GM21390 (cell line): Measurements from ENCODE around the gene SLX9.
"Not testable (repeated sequence)": the region's sequence is repeated elsewhere in the genome, so short reads cannot be mapped to it uniquely, and the experiment has no call there.

Experiments used
- ATAC-seq: cut with Tn5 transposase; IDR thresholded peaks from one replicate; pipeline ENCODE4 v1.9.1; 2021; ENCODE audit not compliant: unreplicated experiment

The SLX9 gene

DNA sequence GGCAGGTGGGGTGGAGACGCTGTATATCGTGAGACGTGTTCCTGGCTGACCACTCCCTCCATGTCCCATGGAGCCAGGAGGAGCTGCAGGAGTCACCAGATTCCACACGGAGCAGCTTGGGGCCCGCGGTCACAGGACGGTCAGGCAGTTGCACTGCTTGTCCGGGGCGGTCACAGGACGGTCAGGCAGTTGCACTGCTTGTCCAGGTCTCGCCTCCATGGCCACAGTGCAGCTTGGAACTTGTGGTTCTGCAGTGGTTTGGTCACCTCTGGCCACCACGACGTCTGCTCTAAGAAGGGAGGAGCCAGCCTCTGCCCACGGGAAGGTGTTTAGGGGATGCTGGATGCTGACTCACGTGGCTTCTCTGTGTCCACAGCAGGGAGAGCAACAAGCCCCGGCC is 33.0 kb downstream of the SLX9 start:
- no peak for ATAC-seq

- no peak for ATAC-seq
Observed at GRCh38 chr21:44973598-44973997, 33.8 kb downstream of the SLX9 start.

DNA sequence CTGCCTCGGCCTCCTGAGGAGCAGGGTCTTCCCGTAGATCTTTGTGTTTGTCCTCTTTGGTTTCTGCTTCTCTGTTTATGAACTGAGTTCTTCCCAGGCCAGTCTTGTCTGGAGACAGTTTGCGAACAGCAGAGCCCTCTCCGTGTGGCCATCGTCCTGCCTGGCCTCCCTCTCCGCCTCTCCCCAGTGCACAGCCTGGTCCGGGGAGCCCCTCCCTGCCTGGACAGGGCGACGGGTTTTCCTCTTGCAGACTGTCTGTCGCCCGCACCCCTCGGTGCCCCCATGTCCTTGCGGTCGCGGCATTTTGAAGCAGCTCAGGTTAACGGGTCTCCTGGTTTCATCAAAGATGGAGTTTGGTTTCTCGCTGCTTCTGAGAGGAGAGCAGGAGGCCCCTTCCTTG is 34.8 kb downstream of the SLX9 start:
- no peak for ATAC-seq

- no peak for ATAC-seq
Observed at GRCh38 chr21:44975720-44976555, 36.1 kb downstream of the SLX9 start.

DNA sequence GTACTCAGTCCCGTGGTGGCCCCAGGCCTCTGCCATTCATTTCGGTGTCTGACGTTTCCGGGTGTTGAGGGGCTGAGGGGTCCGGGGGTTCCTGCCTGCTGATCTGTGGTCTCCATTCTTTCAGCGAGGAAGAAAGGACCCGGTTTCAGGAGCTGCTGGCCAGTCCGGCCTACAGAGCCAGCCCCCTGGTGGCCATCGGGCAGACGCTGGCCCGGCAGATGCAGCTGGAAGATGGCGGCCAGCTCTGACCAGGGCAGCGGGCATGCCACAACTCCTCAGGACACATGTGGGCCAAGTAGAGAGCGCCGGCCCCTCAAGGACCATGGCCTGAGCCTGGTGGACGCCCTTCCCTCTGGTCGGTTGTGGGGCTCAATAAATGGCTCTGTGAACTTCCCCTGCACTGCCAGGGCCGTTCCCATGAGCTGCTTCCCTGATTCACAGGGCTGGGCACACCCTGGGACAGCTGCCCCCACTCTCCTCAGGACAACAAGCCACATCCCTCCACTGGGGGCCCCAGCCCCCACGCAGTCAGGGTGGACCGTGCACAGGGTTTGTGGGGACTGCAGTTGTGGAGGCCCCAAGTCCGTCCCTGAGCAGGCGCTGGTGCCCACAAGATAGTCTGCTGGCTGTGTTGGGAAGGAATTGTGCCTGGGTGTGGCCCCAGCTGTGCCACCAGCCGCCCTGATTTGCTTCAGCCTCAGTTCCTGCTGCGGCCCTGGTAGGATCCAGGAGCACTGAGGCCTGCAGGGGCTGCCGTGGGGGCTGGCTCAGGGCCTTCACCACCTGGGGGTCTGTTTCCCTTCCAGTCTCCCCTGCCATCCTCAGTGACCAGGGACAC is 36.9 kb downstream of the SLX9 start:
- not testable (repeated sequence) for ATAC-seq

DNA sequence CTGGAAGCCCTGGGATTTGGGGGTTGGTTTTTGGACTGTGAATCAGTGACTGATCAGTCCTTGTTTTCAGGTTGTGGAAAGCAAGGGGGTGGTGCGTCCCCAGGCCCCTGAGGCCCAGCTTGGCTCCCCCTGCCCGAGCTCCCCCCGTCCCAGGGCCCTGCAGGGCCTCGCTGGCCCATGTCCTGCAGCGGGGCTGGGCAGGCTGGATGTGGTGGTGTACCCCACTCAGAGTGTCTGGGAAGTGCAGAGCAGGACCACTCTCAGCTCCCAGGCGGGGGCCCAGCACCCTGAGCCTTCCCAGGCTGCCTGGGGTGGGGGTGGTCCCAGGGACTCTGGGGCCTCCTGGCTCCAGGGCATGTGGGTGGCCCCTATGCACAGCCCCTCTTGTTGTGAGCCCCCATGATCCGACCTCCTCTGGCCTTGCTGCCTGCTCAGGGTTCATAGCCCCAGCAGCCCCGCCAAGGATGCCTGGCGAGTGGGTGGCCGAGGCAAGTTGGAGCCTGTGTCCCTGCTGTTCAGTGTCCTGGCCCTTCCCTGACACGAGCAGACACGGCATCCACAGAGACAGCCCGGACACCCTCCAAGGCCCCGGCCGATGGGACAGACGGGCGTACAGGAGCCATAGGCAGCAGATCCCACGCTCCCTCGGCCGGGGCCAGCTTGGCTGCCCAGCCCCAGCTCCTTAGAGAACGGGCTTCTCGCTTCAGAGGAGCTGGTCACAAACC is 37.9 kb downstream of the SLX9 start:
- ATAC-seq, result no peak

DNA sequence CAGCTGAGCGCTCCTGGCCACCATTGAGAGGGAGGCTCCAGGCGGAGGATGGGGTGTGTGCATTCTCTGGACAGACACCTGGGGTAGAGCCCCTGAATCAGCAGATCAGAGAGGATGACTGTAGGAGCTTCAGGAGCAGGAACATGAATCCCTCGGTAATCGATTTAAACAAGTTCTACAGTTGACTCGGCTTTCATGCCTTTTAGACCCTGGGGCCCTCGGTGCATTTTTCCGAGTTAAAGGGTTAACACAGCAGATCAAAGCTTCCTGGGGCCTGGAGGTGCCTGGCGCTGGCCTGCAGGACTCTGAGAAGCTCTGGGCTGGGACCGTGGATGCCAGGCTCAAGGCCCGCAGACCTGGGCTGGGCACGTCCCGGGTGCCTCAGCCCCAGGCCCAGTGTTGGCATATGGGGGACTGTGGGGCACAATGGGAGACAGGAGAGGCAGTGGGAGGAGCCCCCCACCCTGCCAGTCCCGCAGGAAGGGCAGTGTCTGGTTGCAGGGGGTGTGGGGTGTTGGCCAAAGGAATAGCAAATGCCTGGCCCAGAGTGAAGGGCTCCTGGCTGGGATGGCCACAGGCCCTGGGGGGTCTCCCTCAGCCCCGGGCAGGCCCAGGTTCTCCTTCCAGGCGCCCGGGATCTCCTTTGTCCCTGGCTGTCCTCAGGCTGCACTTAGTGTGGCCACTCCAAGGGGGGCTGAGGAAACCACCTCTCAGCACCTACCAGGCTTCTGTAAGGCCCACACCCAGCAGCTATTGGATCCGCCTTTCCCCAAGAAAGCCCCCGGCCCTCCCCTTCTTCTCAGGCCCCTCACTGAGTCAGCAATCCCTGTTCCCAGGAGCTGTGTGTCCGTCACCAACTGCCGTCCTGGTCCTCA is 40.1 kb downstream of the SLX9 start:
- ATAC-seq, result no peak

DNA sequence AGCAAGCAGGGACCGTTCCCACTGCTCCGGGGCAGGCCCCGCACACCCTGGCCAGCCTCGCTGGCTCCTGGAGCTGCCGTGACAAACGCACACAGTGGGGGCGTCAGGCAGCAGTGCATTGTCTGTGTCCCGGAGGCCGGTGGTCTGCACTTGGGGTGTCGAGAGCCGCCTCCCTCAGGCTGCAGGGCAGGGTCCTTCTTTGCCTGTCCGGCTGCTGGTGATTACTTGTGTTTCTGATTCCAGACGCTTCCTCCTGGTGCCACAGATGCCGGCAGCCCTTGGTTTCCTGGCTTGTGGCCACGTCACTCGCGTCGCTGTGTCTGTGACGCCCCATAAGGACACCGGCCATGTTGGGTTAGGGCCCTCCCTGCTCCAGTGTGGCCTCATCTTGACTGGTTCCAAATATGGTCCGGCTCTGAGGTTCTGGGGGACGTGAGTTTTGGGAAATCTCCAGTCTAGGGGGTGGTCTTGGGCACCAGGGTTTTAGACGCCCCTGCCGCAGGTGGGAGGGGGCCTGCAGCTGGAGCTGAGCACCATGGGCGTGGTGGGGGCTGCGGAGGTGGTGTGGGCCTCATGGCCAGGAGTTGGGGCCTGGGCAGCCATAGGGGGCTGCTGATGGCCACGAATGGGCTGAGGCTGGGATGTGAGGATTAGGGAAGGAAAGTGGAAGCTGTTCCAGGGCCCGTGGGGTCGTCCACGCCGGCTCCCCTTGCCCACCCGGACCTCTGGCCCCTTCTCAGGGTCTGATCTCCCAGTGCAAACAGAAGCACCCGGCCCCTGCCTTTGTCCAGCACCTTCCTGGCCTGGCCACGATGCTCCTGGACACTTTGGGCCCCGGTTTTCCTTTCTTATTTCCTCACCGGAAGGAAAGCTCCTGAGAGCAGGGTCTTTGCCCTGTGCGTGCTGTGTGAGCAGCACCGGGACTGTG is 41.0 kb downstream of the SLX9 start:
- ATAC-seq, result no peak

- ATAC-seq, result no peak
Observed at GRCh38 chr21:44982558-44983250, 42.9 kb downstream of the SLX9 start.

GRCh38 chr21:44983421-44984206 is 43.8 kb downstream of the SLX9 start:
- ATAC-seq, result no peak

GRCh38 chr21:44984428-44984791 is 44.6 kb downstream of the SLX9 start:
- ATAC-seq, result no peak

GRCh38 chr21:44984792-44985440 is 45.1 kb downstream of the SLX9 start:
- ATAC-seq, result no peak

GRCh38 chr21:44985441-44986401 is 45.9 kb downstream of the SLX9 start:
- no peak for ATAC-seq

- ATAC-seq, result no peak
Observed at GRCh38 chr21:44986471-44987291, 46.9 kb downstream of the SLX9 start.

- no peak for ATAC-seq
Observed at GRCh38 chr21:44987301-44987885, 47.6 kb downstream of the SLX9 start.
